GM19395 (cell line): ENCODE data around the gene DROSHA.
A peak's percentile ranks its signal among the peaks of the same experiment; 100 is the strongest.
"Not testable (repeated sequence)": the region's sequence is repeated elsewhere in the genome, so short reads cannot be mapped to it uniquely, and the experiment has no call there.

ENCODE experiments used
- ATAC-seq: cut with Tn5 transposase; IDR thresholded peaks from one replicate; pipeline ENCODE4 v1.9.1; 2021; ENCODE audit warnings: mild to moderate bottlenecking, moderate library complexity; ENCODE audit not compliant: unreplicated experiment

The DROSHA gene

GRCh38 chr5:31385774-31386537 is 145.9 kb downstream of the DROSHA start:
- no peak for ATAC-seq

GRCh38 chr5:31383734-31384133 is 148.2 kb downstream of the DROSHA start:
- ATAC-seq: no peak

GRCh38 chr5:31382051-31382878 is 149.6 kb downstream of the DROSHA start:
- peak; percentile 51 for ATAC-seq

- no peak for ATAC-seq
These were observed 150.6 kb downstream of the DROSHA start for GRCh38 chr5:31381299-31381698.

- no peak for ATAC-seq
These were observed 151.8 kb downstream of the DROSHA start for GRCh38 chr5:31380049-31380448.

DNA sequence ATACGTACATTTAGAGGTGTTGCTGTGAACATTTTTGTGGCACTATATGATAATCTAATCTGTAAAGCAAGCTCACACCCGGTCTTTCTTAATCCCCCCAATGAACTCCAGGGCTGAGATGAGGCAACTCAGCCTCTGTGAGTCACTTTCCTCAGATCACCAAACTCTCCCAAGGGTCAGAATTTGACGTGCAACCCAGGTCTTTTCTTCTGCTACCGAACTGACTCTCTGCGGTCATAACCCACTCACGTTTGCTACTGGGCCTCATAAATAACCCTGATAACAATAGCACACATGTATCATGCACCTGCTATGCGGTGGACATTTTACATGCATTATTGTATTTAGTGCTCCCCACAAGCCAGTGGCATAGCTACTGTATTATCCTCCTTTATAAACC is 153.1 kb downstream of the DROSHA start:
- ATAC-seq: no peak

DNA sequence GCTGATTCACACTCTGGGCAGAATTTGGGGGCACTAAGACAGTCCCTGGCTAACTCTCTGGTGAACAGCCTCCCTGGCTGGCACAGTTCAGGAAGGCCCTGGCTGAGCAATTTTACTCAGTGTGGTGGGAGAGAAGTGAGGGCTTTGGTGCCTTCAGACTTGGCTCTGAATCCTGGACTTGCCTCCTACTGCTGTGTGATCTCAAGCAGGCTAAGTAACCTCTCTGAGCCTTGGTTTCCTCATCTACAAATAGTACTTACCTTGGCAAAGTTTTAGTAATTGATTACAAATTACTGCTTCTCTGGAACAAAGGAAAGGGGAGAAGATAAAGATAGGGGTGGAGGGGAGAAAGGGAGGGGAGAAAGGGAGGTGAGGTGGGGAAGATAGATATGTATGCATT is 153.8 kb downstream of the DROSHA start:
- no peak for ATAC-seq

GRCh38 chr5:31377274-31377946 is 154.5 kb downstream of the DROSHA start:
- no peak for ATAC-seq

DNA sequence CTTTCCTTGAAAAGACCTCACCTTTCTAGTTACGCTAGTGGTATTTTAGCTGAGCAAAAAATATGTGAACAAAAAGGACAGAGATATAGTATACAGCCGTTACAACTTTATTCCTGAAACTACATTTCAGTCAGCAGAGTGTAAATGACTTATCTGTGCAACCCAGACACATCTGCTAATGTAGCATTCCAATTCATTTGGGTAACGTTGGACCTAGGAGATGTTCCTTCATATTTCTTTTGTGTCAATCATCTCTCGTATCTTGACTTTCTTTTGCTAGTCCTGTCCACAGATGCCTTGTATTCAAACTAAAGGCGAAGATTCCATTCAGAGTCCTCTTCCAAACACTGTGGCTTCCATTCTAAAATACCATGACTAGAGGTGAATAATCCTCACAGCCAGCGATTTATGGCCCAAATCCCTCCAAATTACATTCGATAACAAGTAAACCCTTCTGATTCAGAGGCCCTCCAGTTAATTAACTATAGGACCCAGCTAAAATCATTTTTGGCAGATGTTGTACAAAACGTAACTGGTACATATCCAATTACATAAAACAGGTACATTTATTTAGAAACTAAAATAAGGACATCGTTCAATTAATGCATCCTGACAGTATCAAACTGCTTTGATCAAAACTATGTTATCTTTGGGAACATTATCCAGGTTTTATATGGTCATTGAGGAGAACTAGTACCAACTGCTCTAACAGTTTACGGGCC is 155.7 kb downstream of the DROSHA start:
- ATAC-seq: no peak

DNA sequence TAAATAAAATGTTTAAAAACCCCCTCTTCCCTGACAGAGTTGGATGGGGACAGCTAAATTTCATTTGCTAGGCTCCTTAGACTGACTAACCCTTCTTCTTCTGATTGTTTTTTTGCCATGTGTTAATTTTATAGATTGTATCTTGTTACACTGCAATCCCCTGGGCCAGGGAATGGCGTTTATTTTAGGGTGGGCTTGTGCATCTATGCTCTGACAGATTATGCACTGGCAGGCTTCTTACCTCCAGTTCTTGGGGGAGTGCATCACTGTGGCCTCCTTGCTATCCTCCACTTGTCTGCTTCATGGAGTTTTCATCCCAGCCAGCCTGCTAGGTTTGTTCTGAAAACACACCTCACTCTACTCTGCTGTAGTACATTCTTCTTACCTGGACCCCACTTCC is 159.8 kb downstream of the DROSHA start:
- ATAC-seq: no peak

GRCh38 chr5:31366941-31367340 is 165.0 kb downstream of the DROSHA start:
- ATAC-seq: no peak

DNA sequence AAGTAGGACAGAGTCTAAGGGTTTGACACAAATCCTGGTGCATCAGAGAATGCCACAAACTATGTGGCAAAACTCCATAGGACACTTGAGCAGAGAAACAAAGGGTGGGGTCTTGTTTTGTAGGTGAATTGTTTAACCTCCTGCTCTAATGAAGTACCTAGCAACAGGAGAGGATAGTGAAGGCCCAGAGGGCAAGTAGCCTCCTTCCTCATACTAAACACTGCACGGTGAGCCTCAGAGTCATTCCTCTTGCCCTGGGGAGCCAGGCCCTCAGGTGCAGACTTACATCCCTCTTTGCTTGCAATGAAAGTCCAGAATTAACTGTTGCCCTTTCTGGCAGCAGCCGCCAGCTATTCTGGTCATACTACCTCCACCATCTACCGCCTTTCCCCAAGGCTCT is 166.1 kb downstream of the DROSHA start:
- ATAC-seq: no peak

DNA sequence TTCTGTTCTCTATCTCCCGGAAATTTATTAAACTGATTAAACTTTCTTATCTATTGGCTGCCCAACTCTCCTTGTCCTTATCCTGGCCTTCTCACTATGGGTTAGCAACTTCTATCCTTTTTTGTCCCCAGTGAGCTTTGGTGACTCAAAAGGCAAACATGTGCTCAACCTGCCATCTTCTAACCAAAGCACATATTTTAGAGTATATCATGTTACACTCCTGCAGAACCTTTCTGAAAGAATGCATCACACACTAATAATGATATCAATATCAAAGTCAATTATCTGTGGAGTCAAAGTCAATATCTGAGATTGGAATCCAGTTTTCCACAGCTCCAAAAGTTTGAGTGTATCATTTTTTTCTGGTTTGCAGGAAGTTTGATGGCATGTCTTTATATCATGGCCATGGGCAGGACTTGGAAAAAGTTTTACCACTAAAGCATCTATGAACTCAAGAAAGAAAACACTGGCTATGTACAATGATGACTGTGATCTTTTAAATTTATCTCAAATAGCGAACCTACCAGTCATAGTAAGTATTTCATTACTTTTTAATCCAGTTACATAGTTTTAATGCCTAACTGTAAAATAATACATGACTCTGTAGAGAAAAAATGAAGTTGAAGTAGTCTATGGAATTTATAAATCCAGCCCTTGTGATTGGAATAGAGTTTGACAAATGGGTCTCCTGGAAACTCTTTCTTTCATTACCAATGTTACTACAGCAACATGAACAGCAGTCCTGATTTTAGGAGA is 166.8 kb downstream of the DROSHA start:
- ATAC-seq: no peak

DNA sequence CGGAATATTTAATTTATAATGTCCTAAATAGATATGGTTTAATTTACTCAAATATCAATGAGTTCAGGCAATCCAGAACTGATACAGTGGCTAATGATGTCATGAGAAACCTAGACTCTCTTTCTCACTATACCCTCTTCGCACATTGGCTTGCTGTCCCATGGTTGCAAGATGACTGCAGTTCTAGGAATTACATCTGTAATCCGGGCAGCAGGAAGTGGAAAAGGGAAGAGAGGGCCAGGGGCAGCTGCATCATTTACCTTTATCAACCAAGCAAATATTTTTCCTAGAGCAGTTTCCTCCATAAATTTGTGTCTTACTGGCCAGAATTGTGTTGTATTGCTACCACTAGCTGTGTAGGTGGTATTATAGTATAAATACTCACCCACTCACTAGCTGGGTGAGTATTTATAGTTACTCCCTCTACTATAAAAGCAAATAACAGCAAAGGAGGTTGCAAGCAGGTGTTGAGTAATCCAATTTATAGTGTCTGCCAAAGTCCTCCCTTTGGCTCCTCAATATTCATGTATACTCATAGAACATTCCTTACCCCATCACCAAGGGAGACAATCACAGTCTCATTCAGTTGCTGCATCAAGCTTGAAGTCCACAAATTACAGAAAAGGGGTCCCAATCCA is 168.8 kb downstream of the DROSHA start:
- ATAC-seq: no peak

- no peak for ATAC-seq
These were observed 169.4 kb downstream of the DROSHA start for GRCh38 chr5:31362529-31362900.

DNA sequence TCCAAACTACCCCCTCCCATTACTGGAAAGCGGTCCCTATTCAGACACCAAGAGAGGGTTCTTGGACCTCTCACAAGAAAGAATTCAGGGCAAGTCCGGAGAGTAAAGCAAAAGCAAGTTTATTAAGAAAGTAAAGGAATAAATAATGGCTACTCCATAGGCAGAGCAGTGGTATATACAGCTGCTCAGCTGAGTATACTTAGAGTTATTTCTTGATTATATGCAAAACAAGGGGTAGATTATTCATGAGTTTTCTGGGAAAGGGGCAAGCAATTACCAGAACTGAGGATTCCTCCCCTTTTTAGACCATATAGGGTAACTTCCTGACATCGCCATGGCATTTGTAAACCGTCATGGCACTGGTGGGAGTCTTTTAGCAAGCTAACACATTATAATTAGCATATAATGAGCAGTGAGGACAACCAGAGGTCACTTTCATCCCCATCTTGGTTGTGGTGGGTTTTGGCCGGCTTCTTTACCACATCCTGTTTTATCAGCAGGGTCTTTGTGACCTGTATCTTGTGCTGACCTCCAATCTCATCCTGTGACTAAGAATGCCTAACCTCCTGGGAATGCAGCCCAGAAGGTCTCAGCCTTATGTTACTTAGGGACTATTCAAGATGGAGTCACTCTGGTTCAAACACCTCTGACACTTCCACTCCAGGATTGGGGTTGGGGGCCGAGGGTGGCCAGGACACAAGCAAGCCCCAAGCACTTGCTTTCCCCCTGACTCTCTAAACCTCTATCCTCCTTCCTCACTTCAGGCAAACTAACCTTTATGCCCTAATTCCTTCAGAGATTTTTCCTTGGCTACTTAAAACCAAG is 170.0 kb downstream of the DROSHA start:
- ATAC-seq: not testable (repeated sequence)

GRCh38 chr5:31361234-31361633 is 170.7 kb downstream of the DROSHA start:
- no peak for ATAC-seq

GRCh38 chr5:31359839-31360238 is 172.1 kb downstream of the DROSHA start:
- ATAC-seq: no peak

- no peak for ATAC-seq
These were observed 174.9 kb downstream of the DROSHA start for GRCh38 chr5:31357038-31357437.
